OCI-M2 (cell line): ENCODE results near the gene MRPS12.
"Not testable (repeated sequence)": the region's sequence is repeated elsewhere in the genome, so short reads cannot be mapped to it uniquely, and the experiment has no call there.

Source experiments
- DNase-seq: peaks from one replicate; lab custom pipeline; 2025; ENCODE audit not compliant: unreplicated experiment; lab: John Stamatoyannopoulos, UW

The MRPS12 gene

DNA sequence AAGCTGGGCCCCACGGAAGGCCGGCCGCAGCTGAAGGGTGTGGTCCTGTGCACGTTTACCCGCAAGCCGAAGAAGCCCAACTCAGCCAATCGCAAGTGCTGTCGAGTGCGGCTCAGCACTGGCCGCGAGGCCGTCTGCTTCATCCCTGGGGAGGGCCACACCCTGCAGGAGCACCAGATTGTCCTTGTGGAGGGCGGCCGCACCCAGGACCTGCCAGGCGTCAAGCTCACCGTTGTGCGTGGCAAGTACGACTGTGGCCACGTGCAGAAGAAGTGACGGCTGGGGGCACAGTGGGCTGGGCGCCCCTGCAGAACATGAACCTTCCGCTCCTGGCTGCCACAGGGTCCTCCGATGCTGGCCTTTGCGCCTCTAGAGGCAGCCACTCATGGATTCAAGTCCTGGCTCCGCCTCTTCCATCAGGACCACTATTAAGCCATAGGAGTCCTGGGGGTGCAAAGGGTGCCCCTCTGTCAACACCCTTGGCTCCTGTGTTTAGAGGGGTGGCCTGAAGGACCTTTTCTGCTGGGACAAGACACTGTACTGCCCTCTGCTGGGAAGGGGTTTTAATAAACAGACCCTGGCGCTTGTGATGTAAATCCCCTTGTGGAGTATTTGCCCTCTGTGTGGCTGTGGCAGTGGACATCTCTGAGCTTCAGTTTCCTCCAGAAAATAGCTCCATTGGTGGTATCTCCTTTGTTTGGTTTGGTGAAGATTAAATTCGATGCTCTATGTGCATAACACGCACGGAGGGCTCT lies 1.9 kb downstream of the MRPS12 start:
- no peak for DNase-seq

DNA sequence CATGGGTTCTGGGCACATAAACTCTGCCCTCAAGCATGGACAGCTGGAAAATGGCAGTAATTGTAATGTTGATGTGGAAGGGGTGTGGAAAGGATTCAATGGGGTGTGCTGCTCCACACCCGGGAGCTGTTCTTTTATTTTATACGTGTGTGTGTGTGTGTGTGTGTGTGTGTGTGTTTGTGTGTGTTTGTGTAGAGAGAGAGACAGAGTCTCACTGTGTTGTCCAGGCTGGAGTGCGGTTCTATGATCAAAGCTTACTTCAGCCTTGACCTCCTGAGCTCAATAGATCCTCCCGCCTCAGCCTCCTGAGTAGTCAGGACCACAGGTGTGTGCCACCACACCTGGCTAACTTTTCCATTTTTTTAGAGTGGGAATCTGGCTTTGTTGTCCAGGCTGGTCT lies 2.8 kb downstream of the MRPS12 start:
- DNase-seq = no peak

DNA sequence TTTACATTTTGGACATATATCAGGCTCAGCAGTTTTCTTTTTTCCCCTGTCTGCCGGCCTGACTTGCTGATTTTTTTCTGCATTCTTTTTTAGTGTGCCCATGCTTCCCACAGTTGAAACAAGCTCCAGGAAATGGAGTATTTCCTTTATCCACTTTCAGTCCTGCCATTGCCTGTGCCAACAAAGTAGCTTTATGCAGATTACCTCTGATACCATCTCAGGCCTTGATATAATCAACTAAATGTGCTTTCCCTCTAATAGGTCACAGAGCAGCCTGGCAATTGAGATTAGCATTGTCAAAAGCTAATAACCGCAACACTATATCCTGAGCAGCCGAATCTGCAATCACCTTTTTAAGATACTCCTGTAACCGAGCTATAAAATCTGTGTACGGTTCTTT lies 9.2 kb downstream of the MRPS12 start:
- no peak for DNase-seq

DNA sequence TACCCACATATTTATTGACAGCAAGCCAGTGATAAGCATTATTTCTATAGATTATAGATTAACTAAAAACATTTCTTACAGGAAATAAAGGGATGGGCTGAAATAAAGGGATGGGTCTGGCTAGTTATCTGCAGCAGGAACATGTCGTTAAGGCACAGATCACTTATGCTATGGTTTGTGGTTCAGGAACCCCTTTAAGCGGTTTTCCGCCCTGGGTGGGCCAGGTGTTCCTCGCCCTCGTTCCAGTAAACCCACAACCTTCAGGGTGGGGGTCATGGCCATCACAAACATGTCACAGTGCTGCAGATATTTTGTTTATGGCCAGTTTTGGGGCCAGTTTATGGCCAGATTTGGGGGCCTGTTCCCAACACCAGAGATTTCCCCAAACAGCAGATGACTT lies 10.7 kb downstream of the MRPS12 start:
- not testable (repeated sequence) for DNase-seq

DNA sequence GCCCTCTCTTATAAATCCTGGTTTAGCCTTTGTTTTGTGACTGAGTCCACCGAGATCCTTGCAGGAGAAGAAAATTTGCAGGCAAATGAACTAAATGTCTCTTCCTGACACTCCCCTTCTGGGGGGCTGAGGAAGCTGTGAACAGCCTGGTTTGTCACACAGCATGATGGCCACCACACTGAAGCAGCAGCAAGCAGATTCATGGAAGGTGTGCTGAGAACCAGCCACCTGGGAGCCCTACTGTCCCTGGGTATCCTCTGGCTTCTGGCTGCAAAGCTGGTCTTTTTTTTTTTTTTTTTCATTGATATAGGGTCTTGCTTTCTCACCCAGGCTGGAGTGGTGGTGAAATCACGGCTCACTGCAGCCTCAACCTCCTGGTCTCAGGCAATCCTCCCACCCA lies 11.2 kb downstream of the MRPS12 start:
- no peak for DNase-seq

DNA sequence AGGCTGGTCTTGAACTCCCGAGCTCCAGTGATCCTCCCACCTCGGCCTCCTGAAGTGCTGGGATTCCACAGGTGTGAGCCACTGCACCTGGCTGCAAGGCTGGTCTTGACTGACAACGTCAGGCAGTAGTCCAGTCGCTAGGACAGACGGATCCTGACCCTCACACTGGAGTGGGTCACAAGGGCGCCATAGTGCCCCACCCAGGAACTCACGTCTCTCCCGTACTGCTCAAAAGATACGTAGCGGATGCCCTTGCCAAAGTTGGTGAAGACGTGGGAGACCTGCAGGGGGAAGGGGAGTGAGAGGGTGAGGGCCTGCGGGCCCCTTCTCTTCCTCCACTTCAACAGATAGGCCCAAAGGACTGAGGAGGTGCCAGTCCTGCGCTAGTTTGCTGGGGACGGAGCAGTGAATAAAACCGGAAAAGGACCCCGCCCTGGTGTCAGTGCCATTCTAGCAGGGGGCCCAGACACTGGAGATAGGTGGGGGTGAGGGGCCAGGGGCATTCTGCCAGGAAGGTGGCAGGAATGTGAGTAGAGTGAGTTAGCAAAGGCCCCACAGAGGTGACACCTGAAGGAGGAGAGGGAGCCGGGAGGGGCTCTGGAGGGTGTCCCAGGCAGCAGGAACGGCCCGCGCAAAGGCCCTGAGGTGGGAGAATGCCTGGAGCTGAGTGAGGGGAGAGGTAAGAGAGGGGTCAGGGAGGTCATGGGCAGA lies 11.9 kb downstream of the MRPS12 start:
- DNase-seq = no peak

DNA sequence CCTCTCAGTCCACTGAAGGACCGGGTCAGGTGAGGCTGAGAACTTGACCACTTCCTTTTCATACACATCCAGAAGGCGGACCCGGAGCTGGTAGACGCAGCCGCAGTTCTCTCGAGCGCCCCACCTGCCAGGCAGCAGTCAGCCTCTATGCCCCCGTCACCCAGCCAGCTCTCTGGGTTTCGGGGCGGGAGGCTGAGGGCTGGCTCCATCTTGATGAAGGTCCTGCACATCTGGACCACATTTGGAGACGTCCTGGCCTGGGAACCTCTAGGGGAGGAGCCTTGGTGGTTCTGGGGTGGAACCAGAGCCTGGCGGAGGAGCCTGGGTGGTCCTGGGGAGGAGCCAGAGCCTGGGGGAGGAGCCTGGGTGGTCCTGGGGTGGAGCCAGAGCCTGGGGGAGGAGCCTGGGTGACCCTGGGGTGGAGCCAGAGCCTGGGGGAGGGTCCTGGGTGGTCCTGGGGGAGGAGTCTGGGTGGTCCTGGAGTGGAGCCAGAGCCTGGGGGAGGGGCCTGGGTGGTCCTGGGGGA lies 14.3 kb downstream of the MRPS12 start:
- no peak for DNase-seq

DNA sequence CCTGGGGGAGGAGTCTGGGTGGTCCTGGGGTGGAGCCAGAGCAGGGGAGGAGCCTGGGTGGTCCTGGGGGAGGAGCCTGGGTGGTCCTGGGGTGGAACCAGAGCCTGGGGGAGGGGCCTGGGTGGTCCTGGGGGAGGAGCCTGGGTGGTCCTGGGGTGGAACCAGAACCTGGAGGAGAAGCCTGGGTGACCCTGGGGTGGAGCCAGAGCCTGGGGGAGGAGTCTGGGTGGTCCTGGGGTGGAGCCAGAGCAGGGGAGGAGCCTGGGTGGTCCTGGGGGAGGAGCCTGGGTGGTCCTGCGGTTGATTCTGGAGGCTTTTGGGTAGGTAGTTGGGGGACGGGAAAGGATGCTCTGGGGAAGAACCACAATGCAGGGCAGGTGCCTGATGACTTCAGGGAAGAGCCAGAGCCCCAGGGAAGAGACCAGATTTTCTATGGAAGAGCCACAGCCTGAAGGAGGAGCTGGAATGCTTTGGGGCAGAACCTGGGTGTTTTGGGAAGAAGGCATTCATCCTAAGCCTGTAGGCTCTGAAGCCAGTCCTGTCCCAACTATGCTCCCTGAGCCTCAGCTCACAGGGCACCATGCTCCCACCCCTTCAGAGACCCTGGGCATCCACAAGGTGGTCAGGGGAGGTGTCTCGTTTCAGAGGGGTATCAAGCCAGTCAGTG lies 15.0 kb downstream of the MRPS12 start:
- no peak for DNase-seq

DNA sequence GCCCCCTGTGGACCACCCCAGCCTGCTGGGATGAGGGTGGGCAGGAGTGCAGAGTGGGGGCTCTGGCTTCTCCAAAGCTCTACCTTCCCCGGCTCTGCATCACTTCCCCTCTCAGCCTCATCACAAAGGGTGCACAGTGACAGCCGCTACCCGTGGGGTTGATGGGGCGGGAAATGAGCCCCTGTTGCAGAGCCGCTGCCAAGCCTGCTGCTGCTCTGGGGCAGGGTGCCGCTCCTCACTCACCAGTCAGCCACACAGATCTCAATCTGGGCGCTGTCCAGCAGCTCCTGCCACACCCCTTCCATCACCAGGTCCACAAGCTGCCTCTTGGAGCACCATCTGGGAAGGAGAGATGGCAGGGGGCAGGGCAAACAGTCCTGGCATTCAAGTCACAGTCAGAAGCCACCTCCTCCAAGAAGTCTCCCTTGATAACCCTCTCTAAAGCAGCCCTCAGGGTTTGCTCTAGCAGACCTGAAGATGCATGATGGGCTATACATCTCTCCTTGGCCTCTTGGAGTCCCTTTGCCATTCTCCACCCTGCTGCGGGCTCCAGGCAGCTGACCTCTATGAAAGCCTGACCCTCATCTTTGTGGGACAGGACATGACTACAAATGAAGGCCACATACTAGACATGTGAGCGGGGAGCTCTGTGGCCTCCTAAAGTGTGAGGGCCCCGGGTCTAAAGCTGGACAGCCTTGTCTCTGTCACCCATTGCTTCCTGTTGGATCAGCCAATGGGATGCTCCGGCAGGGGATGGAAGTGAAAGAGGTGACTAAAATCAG lies 15.7 kb downstream of the MRPS12 start:
- no peak for DNase-seq

DNA sequence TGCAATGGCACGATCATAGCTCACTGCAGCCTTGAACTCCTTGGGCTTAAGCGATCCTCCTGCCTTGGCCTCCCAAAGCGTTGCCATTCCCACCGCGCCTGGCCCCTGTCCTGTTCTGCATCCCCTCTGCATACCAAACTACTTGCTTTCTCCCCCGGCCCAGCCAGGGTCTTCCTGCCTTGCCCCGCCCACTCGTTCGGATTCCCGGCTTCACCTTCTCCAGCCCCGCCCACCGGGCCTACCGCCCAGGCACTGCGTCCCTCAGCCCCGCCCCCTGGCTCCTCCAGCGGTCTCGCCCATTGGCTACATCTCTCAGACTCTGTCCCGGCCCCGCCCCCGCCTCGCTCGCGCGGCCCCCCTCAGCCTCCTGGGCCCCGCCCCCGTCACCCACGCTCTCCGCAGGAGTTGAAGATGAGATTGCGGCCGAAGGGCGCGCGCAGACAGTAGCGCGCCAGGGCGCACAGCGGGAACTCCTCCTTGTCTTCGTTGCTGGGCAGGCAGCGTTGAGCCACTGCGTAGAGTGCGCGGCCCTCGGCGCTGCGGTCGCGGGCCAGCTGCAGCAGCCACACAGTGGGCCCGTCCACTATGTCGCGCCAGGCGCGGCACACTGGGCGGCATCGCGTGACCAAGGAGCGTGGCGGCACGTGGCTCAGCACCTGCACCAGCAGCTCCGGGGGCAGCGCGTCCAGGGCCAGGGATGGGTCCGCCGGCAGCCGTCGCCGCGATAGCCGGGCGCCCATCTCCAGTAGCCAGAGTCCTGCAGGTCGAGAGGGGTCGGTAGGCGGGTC lies 19.0 kb downstream of the MRPS12 start:
- DNase-seq = no peak

DNA sequence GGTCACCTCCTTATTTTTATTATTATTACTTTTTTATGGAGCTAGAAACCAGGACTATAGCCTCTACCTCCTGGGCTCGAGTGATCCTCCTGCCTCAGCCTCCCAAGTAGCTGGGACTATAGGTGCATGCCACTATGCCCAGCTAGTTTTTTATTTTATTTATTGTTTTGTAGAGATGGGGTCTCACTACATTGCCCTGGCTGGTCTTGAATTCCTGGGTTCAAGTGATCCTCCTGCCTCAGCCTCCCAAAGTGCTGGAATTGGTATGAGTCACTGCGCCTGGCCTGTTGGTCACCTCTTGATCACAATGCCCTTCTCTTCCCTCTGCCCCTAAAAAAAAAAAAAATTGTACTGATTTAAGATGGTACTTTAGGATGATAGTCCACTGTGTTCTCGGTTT lies 20.4 kb downstream of the MRPS12 start:
- DNase-seq = no peak

DNA sequence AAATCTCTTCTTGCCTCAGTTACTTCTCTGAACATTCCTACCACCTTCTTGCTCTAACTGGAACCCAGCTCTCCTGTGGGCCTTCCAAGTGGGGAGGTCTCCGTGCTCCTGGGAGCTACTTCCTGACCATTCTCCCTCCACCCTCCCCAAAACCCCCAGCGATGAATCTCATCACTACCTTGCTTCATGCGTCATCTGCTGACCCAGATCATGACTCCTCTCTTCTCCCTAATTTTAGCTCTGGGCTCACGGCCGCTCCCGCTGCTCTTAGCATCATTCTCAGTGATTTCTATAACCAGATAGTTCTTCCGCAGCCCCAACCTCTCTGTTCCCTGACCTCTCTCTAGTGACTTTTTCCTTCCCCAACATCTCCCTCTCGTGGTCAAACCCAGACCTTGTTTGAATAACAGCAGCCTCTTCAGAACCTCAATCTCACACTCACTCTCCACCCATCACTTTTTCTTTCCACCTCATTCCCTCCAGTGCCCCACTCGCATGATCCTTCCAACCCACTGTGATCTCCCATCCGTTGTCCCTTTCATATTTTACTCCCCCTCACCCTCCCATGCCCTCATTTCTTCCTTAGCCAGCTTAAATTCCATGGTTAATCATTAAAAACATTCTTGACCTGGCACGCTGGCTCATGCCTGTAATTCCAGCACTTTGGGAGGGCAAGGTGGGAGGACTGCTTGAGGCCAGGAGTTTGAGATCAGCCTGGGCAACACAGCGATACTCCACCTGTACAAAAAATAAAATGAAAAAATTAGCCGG lies 21.8 kb downstream of the MRPS12 start:
- no peak for DNase-seq

DNA sequence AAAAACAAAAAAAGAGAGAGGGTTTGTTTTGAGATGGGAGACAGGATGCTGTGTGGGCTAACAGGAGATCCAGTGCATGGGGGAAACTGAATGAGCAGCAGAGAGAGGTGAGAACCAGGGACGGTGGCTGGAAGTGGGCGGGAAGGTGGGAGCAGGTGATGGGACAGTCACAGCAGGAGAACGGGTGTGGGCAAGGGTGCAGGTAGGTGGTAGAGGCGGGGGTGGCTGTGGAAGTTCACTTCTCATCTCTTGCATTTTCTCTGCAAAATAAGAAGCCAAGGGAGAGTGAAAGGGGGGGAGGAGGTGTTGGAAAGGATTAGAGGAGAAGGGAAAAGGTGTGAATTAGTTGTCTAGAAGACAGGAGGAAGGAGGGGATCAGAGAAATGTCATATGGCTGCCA lies 22.9 kb downstream of the MRPS12 start:
- DNase-seq = no peak

DNA sequence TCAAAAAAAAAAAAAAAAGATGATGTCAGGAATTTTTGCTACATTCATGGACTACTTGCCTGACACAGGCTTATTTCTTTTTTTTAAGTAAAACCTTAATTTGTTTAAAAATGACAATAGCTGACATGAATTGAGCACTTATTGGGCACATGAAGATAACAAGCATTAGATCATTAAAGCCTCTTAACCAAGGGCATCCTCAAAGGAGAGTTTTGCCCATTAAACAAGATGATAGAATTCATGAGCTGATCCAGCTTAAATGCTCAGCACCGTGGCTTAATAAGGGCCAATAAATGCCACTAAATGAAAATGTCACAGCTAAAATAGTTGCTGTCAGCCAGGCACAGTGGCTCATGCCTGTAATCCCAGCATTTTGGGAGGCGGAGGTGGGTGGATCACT lies 25.5 kb downstream of the MRPS12 start:
- DNase-seq = no peak

DNA sequence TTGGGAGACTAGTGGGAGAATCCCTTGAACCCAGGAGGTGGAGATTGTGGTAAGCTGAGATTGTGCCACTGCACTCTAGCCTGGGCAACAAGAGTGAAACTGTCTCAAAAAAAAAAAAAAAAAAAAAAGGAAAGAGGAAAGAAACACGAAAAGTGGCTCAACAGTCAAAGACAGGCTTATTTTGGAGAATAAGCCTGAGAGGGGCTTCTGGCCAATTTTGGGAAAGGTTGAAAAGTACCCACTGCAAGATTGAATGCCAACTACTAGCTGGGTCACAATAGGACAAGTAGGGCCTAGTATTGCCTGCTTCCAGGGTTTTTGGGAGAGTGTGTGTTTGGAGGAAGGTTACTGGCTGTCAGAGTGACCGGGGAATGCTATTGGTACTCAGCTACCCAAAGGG lies 27.6 kb downstream of the MRPS12 start:
- DNase-seq = no peak

DNA sequence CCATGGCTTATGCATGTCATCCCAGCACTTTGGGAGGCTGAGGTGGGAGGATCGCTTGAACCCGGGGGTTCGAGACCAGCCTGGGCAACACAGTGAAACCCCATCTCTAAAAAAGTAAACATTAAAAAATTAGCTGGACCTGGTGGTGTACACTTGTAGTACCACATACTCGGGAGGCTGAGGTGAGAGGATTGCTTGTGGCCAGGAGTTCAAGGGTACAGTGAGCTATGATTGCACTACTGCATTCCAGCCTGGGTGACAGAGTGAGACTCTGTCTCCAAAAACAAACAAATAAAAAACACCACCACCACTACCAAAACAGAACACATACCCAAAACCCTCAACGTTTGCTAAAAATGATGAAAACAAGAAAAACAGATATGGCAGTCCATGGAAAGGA lies 28.9 kb downstream of the MRPS12 start:
- no peak for DNase-seq

DNA sequence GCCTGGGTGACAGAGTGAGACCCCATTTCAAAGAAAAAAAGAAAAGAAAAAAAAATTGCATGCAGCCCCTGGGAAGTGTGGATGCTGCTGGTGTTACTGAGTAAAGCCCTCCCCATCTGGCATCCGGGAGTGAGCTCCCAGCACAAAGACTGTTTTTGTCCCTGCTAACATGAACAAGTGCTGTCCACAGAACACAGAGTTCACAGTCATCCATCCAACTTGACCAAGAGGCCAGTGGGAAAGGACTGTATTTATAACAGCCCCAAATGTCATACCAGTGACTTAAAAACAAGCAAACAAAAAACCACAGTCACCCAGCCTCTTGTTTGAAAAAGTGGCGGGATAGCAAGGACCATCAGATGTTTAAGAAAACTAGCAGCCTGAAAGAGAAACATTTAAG lies 34.0 kb downstream of the MRPS12 start:
- DNase-seq = no peak

DNA sequence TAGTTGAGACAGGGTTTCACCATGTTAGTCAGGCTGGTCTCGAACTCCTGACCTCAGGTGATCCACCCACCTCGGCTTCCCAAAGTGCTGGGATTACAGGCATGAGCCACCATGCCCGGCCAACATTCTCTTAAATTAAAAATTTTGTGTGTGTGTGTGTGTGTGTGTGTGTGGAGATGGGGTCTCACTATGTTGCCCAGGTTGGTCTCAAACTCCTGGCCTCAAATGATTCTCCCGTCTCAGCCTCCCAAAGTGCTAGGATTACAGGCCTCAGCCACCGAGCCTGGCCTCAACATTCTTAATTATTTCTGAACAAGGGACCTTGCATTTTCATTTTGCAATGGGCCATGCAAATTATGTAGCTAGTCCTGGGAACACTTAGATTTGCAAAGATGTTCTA lies 35.4 kb downstream of the MRPS12 start:
- not testable (repeated sequence) for DNase-seq

DNA sequence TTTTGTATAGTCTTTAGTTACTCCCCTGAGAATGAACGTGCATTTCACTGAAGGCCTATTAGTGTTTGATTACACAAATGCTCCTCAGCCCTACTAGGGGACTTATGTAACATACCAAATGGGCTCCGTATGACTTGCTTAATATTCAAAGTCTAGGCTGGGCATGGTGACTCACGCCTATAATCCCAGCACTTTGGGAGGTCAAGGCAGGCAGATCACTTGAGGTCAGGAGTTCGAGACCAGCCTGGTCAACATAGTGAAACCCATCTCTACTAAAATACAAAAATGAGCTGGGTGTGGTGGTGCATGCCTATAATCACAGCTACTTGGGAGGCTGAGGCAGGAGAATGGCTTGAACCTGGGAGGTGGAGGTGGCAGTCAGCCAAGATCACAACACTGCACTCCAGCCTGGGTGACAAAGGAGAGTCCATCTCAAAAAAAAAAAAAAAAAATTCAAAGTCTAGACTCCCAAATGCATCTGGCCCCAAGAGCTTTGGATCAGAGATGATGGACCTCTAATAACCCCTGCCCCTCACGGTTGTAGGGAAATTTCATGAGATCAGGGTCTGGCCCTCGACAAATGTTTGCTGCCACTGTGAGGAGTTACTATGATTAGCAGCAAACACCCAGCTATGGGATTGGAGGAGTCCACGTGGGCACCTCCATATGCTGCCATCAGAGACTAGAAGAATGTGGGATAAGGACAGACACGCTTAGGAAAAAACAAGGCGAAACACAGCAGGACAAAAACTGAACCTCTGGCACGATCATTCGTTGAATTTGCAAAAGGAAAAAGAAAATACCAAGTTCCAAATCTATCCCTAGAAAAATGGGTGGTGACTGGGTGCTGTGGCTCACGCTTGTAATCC lies 40.2 kb downstream of the MRPS12 start:
- no peak for DNase-seq
